Effector memory CD4-positive, alpha-beta T cell (primary cell): ENCODE results near the gene ATXN7.

Experiments used
- DNase-seq, 3 donors: peaks; one replicate each; pipeline ENCODE4 v3.0.0-alpha.2; 2020
- H3K27ac ChIP-seq: 2 replicates; pipeline ENCODE4 v1.7.0; 2013; ENCODE audit warnings: mild to moderate bottlenecking, low read length, moderate library complexity; ENCODE audit not compliant: insufficient read depth, poor library complexity, severe bottlenecking
- H3K27me3 ChIP-seq: replicated peaks from 2 replicates; pipeline ENCODE4 v1.7.0; 2013; ENCODE audit warnings: mild to moderate bottlenecking, low read length; ENCODE audit not compliant: insufficient read depth, control insufficient read depth, poor library complexity, severe bottlenecking
- H3K36me3 ChIP-seq: 2 replicates; pipeline ENCODE4 v1.7.0; 2013; ENCODE audit warnings: mild to moderate bottlenecking, low read length, moderate library complexity; ENCODE audit not compliant: control insufficient read depth, insufficient read depth
- H3K4me1 ChIP-seq: 2 replicates; pipeline ENCODE4 v1.7.0; 2013; ENCODE audit warnings: low read length, mild to moderate bottlenecking; ENCODE audit not compliant: control insufficient read depth, insufficient read depth, poor library complexity, severe bottlenecking
- H3K4me3 ChIP-seq: 2 replicates; pipeline ENCODE4 v1.7.0; 2013; ENCODE audit warnings: low read length, low read depth, mild to moderate bottlenecking; ENCODE audit not compliant: insufficient read depth, poor library complexity, severe bottlenecking
- H3K9me3 ChIP-seq: 2 replicates; pipeline ENCODE4 v1.7.0; 2013; ENCODE audit warnings: mild to moderate bottlenecking, low read length, moderate library complexity; ENCODE audit not compliant: control insufficient read depth

The ATXN7 gene

GRCh38 chr3:63912768-63913588 is 49.3 kb downstream of the ATXN7 start:
- Histone ChIP-seq H3K27me3 (no peaks in the 10 kb centered on the region), H3K36me3 (no peaks in the 10 kb centered on the region), H3K4me3 (peak overlapping the region; percentile 57), H3K27ac (peak overlapping the region; percentile 89), H3K4me1 (peaks cover 7% of the 10 kb centered on the region), H3K9me3 (no peaks in the 10 kb centered on the region)
- peak; percentile 30 to 42 (median 37) for DNase-seq

- no peaks in the 10 kb centered on the region for H3K9me3 ChIP-seq
- no peaks in the 10 kb centered on the region for H3K27me3 ChIP-seq
- no peak overlapping the region for H3K4me3 ChIP-seq
- no peak for DNase-seq
- H3K4me1 ChIP-seq: peaks cover 7% of the 10 kb centered on the region
- H3K36me3 ChIP-seq: no peaks in the 10 kb centered on the region
- H3K27ac ChIP-seq: no peak overlapping the region
Observed at GRCh38 chr3:63914312-63914711, 50.6 kb downstream of the ATXN7 start.

GRCh38 chr3:63918321-63918720 is 54.7 kb downstream of the ATXN7 start:
- Histone ChIP-seq H3K27ac (no peak overlapping the region), H3K27me3 (no peaks in the 10 kb centered on the region), H3K36me3 (peaks cover 4% of the 10 kb centered on the region), H3K4me1 (no peaks in the 10 kb centered on the region), H3K4me3 (no peak overlapping the region), H3K9me3 (no peaks in the 10 kb centered on the region)
- DNase-seq: no peak

- H3K4me1 ChIP-seq: no peaks in the 10 kb centered on the region
- no peak for DNase-seq
- H3K36me3 ChIP-seq: peaks cover 9% of the 10 kb centered on the region
- H3K9me3 ChIP-seq: no peaks in the 10 kb centered on the region
- H3K4me3 ChIP-seq: no peak overlapping the region
- no peaks in the 10 kb centered on the region for H3K27me3 ChIP-seq
- H3K27ac ChIP-seq: no peak overlapping the region
Observed at GRCh38 chr3:63920001-63920400, 56.3 kb downstream of the ATXN7 start.

GRCh38 chr3:63921741-63922482 is 58.2 kb downstream of the ATXN7 start:
- H3K27ac ChIP-seq: no peak overlapping the region
- no peaks in the 10 kb centered on the region for H3K9me3 ChIP-seq
- H3K27me3 ChIP-seq: no peaks in the 10 kb centered on the region
- H3K4me1 ChIP-seq: no peaks in the 10 kb centered on the region
- H3K36me3 ChIP-seq: peaks cover 9% of the 10 kb centered on the region
- H3K4me3 ChIP-seq: no peak overlapping the region
- DNase-seq: no peak

- Histone ChIP-seq H3K4me3 (no peak overlapping the region), H3K9me3 (no peaks in the 10 kb centered on the region), H3K4me1 (no peaks in the 10 kb centered on the region), H3K27ac (no peak overlapping the region), H3K27me3 (no peaks in the 10 kb centered on the region), H3K36me3 (peaks cover 9% of the 10 kb centered on the region)
- no peak for DNase-seq
Observed at GRCh38 chr3:63922491-63923199, 59.0 kb downstream of the ATXN7 start.

- DNase-seq: no peak
- H3K9me3 ChIP-seq: no peaks in the 10 kb centered on the region
- H3K4me3 ChIP-seq: no peak overlapping the region
- no peaks in the 10 kb centered on the region for H3K27me3 ChIP-seq
- peaks cover 9% of the 10 kb centered on the region for H3K36me3 ChIP-seq
- no peak overlapping the region for H3K27ac ChIP-seq
- H3K4me1 ChIP-seq: no peaks in the 10 kb centered on the region
Observed at GRCh38 chr3:63926309-63926708, 62.6 kb downstream of the ATXN7 start.

- H3K9me3 ChIP-seq: no peaks in the 10 kb centered on the region
- peaks cover 9% of the 10 kb centered on the region for H3K36me3 ChIP-seq
- no peak overlapping the region for H3K4me3 ChIP-seq
- no peaks in the 10 kb centered on the region for H3K27me3 ChIP-seq
- H3K4me1 ChIP-seq: no peaks in the 10 kb centered on the region
- no peak overlapping the region for H3K27ac ChIP-seq
- DNase-seq: no peak
Observed at GRCh38 chr3:63927422-63928280, 64.0 kb downstream of the ATXN7 start.

- H3K9me3 ChIP-seq: no peaks in the 10 kb centered on the region
- no peaks in the 10 kb centered on the region for H3K27me3 ChIP-seq
- no peak for DNase-seq
- H3K4me1 ChIP-seq: peaks cover 7% of the 10 kb centered on the region
- H3K36me3 ChIP-seq: no peaks in the 10 kb centered on the region
- no peak overlapping the region for H3K4me3 ChIP-seq
- H3K27ac ChIP-seq: no peak overlapping the region
Observed at GRCh38 chr3:63931290-63931689, 67.6 kb downstream of the ATXN7 start.
